Right lobe of liver (tissue), 6 donors: ENCODE data around the gene CMBL. TPM values are rescaled to one million over a fixed set of nuclear protein-coding genes. Genes with fewer than 3 reads are reported as not detected.

Experiments
- ATAC-seq, 4 donors: fragments of 200-7000 bp; cut with Tn5 transposase; one replicate each; pipeline ENCODE4 v1.9.1; 2020; ENCODE audit warnings: mild to moderate bottlenecking in 4 of 4, moderate library complexity in 4 of 4
- DNase-seq, 3 donors: peaks; one replicate each; pipeline ENCODE4 v3.0.0-alpha.2; 2020
- H3K27ac ChIP-seq, 3 donors: fragments of 200-600 bp; one replicate each; pipeline ENCODE4 v1.8.0; 2022
- H3K27me3 ChIP-seq, 2 donors: fragments of 200-600 bp; one replicate each; pipeline ENCODE4 v1.8.0; 2022
- H3K36me3 ChIP-seq, 4 donors: fragments of 200-600 bp; sonication (generic) in 1 of 4; one replicate each; pipeline versions ENCODE4 v1.5.1 to v1.8.0; 2017 to 2022; ENCODE audit warnings: control low read depth in 1 of 4
- H3K4me1 ChIP-seq, 4 donors: fragments of 200-600 bp; sonication (generic) in 1 of 4; one replicate each; pipeline versions ENCODE4 v1.5.1 to v1.8.0; 2017 to 2022; ENCODE audit warnings: control low read depth in 1 of 4
- H3K4me3 ChIP-seq, 3 donors: fragments of 200-600 bp; one replicate each; pipeline ENCODE4 v1.8.0; 2022
- H3K9me3 ChIP-seq, 4 donors: fragments of 200-600 bp; sonication (generic) in 1 of 4; one replicate each; pipeline versions ENCODE4 v1.5.1 to v1.8.0; 2017 to 2022; ENCODE audit warnings: control low read depth in 1 of 4
- CTCF ChIP-seq, 4 donors: fragments of 200-600 bp in 3 of 4; fragments of 450-650 bp in 1 of 4; IDR thresholded peaks; one replicate each; pipeline versions ENCODE4 v1.5.1 to v1.8.0; 2016 to 2022; ENCODE audit warnings: antibody characterized with exemption in 4 of 4, mild to moderate bottlenecking in 2 of 4
- POLR2A ChIP-seq: fragments of 450-650 bp; IDR thresholded peaks from one replicate; pipeline ENCODE4 v1.6.1; 2017; ENCODE audit warnings: antibody characterized with exemption, mild to moderate bottlenecking
- WGBS: methylation state at CpG from one replicate; pipeline ENCODE4 v1.1.6; 2018; ENCODE audit warnings: low coverage, low lambda C conversion rate; ENCODE audit not compliant: insufficient coverage; ENCODE audit errors: missing lambda C conversion rate; 5-methylcytosine and 5-hydroxymethylcytosine counted together
- intact Hi-C, 2 donors: fragments of 100-400 bp; cut with DNase I; formaldehyde crosslinking; loops; one replicate each; pipeline versions ENCODE4 v1.11.2 to v1.14.1; 2022
- total RNA-seq, 6 experiments: library from RNA; depleted of rRNA in 2 of 6; stranded (reverse); fragments of >200 nt in 2 of 6; fragmentation: NEBNext Ultra II Directional in 3 of 6; extraction: Animal tissue kit (Norgen Biotek cat#: 25700) in 3 of 6; gene quantifications; one replicate each; pipeline versions ENCODE4 v1.1.0 to v1.2.4, GENCODE V29; 2016 to 2023
- donor health status: DM: no; HTN: yes; CAD: no.
- donor health status: DM: no; HTN: no; CAD: no.
- donor health status: DM: no; HTN: no; CAD: no.
- donor health status: DM: no; HTN: yes; CAD: no.
- donor health status: DM: no; HTN: yes; CAD: no.

Gene CMBL
- total RNA-seq, 6 experiments from 2014 or later, result 29.4 to 206 (median 97.7) TPM

GRCh38 chr5:10301842-10302610 lies 5.7 kb downstream of the CMBL start:
- H3K4me1 ChIP-seq, result peaks cover 0 to 67% (median 23%) of the 10 kb centered on the region in 4 donors
- ATAC-seq, result peak; percentile 77 to 88 (median 81)
- no peaks in the 10 kb centered on the region for H3K27me3 ChIP-seq
- intact Hi-C loops, result no loop called here
- H3K36me3 ChIP-seq, result no peaks in the 10 kb centered on the region
- H3K4me3 ChIP-seq, result peak overlapping the region in 2 of 3 donors; percentile 40 to 52
- TF ChIP-seq POLR2A (peak; percentile 81), CTCF (IDR thresholded peaks at IDR 0.05) (no peak)
- H3K9me3 ChIP-seq, result no peaks in the 10 kb centered on the region
- peak; percentile 93 to 97 (median 96) for DNase-seq
- 49% methylated on average over 8 of the region's 11 CpGs for WGBS
- peak overlapping the region; percentile 77 to 94 (median 83) for H3K27ac ChIP-seq

- Histone ChIP-seq H3K4me1 (peaks cover 0 to 68% (median 20%) of the 10 kb centered on the region in 4 donors), H3K9me3 (no peaks in the 10 kb centered on the region), H3K27me3 (no peaks in the 10 kb centered on the region), H3K4me3 (peak overlapping the region in 2 of 3 donors; percentile 35 to 52), H3K27ac (peak overlapping the region; percentile 77 to 94 (median 83)), H3K36me3 (no peaks in the 10 kb centered on the region)
- DNase-seq, result peak in 1 of 3 donors; percentile 60
- intact Hi-C loops, result no loop called here
- TF ChIP-seq POLR2A, result no peak
- TF ChIP-seq CTCF (IDR thresholded peaks at IDR 0.05), result no peak
- peak; percentile 10 to 57 (median 31) for ATAC-seq
- 21% methylated on average over 4 of the region's 7 CpGs for WGBS
These were observed 6.4 kb downstream of the CMBL start for GRCh38 chr5:10301266-10301665.

GRCh38 chr5:10300246-10300645 lies 7.5 kb downstream of the CMBL start:
- H3K27me3 ChIP-seq, result no peaks in the 10 kb centered on the region
- 77% methylated on average over 3 of the region's 5 CpGs for WGBS
- H3K9me3 ChIP-seq, result no peaks in the 10 kb centered on the region
- H3K4me3 ChIP-seq, result no peak overlapping the region
- H3K4me1 ChIP-seq, result peaks cover 0 to 61% (median 17%) of the 10 kb centered on the region in 4 donors
- TF ChIP-seq CTCF (IDR thresholded peaks at IDR 0.05), result no peak
- no peak for TF ChIP-seq POLR2A
- no peaks in the 10 kb centered on the region for H3K36me3 ChIP-seq
- intact Hi-C loops, result no loop called here
- no peak for DNase-seq
- H3K27ac ChIP-seq, result peak overlapping the region in 1 of 3 donors; percentile 94
- ATAC-seq, result no peak

- WGBS, result 45% methylated on average over 13 of the region's 14 CpGs
- H3K4me1 ChIP-seq, result peaks cover 0 to 36% (median 6%) of the 10 kb centered on the region in 4 donors
- DNase-seq, result no peak
- no peak overlapping the region for H3K4me3 ChIP-seq
- H3K27ac ChIP-seq, result peak overlapping the region in 1 of 3 donors; percentile 18
- intact Hi-C loops, result no loop called here
- TF ChIP-seq CTCF (IDR thresholded peaks at IDR 0.05), result no peak
- TF ChIP-seq POLR2A, result no peak
- peak in 2 of 4 donors; percentile 8 to 15 for ATAC-seq
- no peaks in the 10 kb centered on the region for H3K36me3 ChIP-seq
- no peaks in the 10 kb centered on the region for H3K27me3 ChIP-seq
- no peaks in the 10 kb centered on the region for H3K9me3 ChIP-seq
These were observed 10.0 kb downstream of the CMBL start for GRCh38 chr5:10297646-10298204.
